Measurements from ENCODE around the gene MYT1. TPM values are rescaled to one million over a fixed set of nuclear protein-coding genes. Genes with fewer than 3 reads are reported as not detected.

The MYT1 gene
- total and polyA plus RNA-seq, 2 experiments from 2014 or later, result 0.39 to 0.50 TPM

DNA sequence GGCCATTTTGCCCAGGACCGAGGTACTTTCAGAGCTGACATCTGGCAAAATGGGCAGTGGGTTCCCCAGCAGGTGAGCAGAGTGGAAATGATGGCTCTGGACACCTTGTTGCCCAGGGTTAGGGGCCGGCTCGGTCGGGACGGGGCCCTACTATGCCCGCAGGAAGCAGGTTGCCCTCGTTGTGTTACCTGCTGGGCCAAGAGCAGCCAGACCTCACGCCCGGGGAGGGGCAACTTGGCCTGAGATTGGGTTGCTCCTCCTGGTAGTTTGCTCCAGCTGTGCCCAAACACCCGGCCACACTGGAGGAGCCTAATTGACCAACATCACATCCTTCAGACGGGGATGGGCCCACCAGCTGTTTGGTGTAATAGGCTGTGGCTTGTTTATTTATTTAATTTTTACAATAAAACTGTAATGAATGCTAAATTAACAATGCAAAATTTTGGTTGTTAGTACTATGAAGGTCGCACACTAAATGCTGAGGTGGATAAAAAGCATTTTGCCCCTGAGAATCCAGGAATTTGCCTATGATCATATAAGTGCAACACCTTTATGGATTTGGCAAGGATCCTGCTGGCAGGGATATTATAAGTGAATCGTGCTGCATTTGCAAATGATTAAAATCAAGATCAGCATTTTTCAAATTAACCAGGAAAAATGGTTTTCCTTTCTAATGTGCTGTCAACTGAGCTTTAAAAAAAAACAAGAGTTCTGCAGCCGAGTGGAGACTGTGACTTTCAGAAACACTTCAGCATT is 64.7 kb downstream of the MYT1 start:
- TF ChIP-seq, protein P1, sequence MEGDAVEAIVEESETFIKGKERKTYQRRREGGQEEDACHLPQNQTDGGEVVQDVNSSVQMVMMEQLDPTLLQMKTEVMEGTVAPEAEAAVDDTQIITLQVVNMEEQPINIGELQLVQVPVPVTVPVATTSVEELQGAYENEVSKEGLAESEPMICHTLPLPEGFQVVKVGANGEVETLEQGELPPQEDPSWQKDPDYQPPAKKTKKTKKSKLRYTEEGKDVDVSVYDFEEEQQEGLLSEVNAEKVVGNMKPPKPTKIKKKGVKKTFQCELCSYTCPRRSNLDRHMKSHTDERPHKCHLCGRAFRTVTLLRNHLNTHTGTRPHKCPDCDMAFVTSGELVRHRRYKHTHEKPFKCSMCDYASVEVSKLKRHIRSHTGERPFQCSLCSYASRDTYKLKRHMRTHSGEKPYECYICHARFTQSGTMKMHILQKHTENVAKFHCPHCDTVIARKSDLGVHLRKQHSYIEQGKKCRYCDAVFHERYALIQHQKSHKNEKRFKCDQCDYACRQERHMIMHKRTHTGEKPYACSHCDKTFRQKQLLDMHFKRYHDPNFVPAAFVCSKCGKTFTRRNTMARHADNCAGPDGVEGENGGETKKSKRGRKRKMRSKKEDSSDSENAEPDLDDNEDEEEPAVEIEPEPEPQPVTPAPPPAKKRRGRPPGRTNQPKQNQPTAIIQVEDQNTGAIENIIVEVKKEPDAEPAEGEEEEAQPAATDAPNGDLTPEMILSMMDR (IDR thresholded peaks at IDR 0.05; ENCODE audit: low read depth, low read length), result no peak
- Histone ChIP-seq H3K9me3 (ENCODE audit: low read depth) (no peaks in the 10 kb centered on the region), H3K4me3 (no peak overlapping the region), H3K27ac (no peak overlapping the region), H3K36me3 (no peaks in the 10 kb centered on the region), H3K27me3 (no peaks in the 10 kb centered on the region), H3K4me1 (ENCODE audit: low read depth) (peaks cover 6% of the 10 kb centered on the region)
- DNase-seq (ENCODE audit: low read depth in 1 of 2, low spot score in 1 of 2), result no peak

DNA sequence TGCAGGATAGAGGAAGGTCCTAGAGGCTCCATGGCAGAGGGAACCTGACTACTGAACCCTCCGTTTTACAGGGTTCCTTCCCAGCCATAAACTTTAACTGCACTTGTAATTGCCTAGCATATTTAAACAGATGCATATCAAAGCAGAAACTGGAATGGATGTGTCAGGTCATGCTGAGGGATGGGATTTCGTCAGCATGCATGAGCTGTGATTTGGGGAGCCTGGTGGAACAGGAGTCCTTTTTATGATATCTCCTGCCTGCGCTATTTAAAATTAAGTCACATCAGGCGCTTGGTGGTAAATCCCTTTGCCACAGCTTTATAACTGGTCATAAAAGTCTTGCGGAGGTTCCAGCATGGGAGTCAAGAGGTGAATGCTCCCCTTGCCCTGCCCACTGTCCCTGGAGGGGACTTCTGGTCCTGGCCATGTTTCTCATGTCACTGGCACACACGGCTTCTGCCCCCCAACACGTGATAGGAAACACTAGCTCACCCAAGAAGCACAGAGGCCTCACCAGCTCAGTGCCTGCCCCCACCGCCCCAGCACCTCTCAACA is 65.3 kb downstream of the MYT1 start:
- no peaks in the 10 kb centered on the region for H3K27me3 ChIP-seq
- H3K4me3 ChIP-seq, result no peak overlapping the region
- no peaks in the 10 kb centered on the region for H3K9me3 ChIP-seq (ENCODE audit: low read depth)
- DNase-seq (ENCODE audit: low read depth in 1 of 2, low spot score in 1 of 2), result no peak
- TF ChIP-seq, protein P1 (IDR thresholded peaks at IDR 0.05; ENCODE audit: low read depth, low read length), result no peak
- H3K4me1 ChIP-seq (ENCODE audit: low read depth), result peaks cover 2% of the 10 kb centered on the region
- H3K36me3 ChIP-seq, result no peaks in the 10 kb centered on the region
- no peak overlapping the region for H3K27ac ChIP-seq

DNA sequence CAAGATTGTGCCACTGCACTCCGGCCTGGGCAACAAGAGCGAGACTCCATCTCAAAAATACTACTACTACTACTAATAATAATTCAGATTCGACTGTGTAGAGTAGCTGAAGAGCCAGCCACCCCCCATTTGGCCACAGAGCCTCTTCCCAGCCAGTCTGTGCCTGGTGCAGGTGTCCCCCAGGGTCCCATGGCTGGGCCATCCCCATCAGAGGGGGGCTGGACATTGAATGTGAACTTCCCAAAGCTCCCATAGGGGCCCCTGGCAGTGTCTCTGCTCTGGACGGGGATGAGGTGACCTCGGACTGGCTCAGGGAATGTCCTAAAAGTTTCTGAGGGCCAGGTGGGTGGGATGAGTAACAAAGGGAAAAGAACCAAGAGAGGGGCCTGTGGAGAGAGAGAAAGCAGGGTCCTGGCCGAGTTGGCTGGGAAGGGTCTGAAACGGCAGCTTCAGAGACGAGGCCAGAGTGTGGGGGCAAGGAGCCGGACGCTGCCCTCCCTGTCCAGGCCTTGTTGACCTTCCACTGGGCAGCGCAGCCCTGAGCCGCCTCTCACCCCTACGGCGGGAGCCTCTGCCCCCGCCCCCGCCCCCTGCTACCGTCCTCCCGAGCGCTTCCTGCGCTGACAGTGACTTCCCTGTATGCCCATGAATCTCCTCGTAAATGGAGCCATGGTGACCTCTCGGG is 66.4 kb downstream of the MYT1 start:
- DNase-seq (ENCODE audit: low read depth in 1 of 2, low spot score in 1 of 2), result no peak
- H3K27me3 ChIP-seq, result no peaks in the 10 kb centered on the region
- TF ChIP-seq, protein P1 (IDR thresholded peaks at IDR 0.05; ENCODE audit: low read depth, low read length), result no peak
- no peak overlapping the region for H3K27ac ChIP-seq
- no peaks in the 10 kb centered on the region for H3K36me3 ChIP-seq
- H3K9me3 ChIP-seq (ENCODE audit: low read depth), result no peaks in the 10 kb centered on the region
- no peaks in the 10 kb centered on the region for H3K4me1 ChIP-seq (ENCODE audit: low read depth)
- H3K4me3 ChIP-seq, result no peak overlapping the region

DNA sequence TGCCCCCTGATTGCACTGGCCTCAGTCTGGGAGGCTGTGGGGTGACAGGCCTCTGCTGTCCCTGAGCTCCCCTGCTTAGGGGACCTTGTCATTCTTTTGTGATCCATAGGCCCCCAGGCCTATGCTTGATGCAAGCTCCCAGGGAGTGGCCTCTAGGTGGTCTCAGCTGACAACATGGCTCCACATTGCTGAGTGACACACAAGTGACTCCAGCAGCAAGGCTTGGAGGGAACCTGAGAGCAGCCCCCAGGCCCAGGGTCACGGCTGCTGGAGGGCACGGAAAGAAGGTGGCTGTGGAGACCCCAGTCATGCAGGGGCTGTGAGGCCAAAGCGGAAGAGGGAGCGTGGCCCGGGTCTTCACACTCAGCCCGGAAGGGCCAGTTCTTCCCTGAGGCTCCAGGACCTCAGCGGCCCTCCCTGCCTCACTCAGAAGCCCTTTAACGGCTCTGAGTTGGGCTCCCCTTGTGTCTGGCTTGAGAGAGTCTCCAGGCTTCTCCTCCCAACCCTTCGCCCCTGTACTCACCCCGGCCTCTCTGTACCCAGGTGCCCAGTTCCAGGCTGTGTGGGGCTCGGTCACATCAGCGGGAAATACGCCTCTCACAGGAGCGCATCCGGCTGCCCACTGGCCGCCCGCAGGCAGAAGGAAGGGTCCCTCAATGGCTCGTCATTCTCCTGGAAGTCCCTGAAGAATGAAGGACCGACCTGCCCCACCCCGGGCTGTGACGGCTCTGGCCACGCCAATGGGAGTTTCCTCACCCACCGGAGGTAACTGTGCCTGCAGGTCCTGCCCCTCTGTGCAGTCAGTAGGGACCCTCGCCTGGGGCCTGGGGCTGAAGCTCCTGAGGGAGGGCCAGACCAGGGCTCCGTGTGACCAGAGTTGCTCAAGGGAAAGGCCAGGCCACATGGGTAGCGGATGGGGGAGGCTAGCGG is 67.6 kb downstream of the MYT1 start:
- no peak overlapping the region for H3K4me3 ChIP-seq
- no peak for DNase-seq (ENCODE audit: low read depth in 1 of 2, low spot score in 1 of 2)
- TF ChIP-seq, protein P1 (IDR thresholded peaks at IDR 0.05; ENCODE audit: low read depth, low read length), result no peak
- no peaks in the 10 kb centered on the region for H3K4me1 ChIP-seq (ENCODE audit: low read depth)
- H3K9me3 ChIP-seq (ENCODE audit: low read depth), result no peaks in the 10 kb centered on the region
- no peak overlapping the region for H3K27ac ChIP-seq
- H3K36me3 ChIP-seq, result no peaks in the 10 kb centered on the region
- H3K27me3 ChIP-seq, result no peaks in the 10 kb centered on the region

DNA sequence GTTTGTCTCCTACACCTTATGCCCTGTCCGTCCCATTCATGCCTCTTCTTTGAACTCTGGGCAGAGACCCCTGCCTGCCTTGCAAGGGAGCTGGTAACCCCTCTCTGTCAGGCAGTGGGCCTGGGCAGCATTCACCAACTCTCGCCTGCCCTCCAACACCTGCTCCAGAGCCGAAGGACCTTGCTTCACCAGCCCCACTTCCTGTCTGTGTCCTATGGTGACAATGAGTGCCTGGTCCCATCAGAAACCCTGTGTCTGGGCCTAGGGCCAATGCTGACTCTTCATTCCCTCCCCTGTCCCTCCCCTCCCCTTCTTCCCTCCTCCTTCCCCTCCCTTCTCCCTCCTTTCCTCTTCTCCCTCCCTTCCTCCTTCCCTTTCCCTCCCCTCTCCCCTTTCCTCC is 68.5 kb downstream of the MYT1 start:
- TF ChIP-seq, protein P1 (IDR thresholded peaks at IDR 0.05; ENCODE audit: low read depth, low read length), result no peak
- H3K36me3 ChIP-seq, result no peaks in the 10 kb centered on the region
- no peaks in the 10 kb centered on the region for H3K4me1 ChIP-seq (ENCODE audit: low read depth)
- H3K4me3 ChIP-seq, result no peak overlapping the region
- H3K27ac ChIP-seq, result no peak overlapping the region
- no peaks in the 10 kb centered on the region for H3K27me3 ChIP-seq
- DNase-seq (ENCODE audit: low read depth in 1 of 2, low spot score in 1 of 2), result no peak
- H3K9me3 ChIP-seq (ENCODE audit: low read depth), result no peaks in the 10 kb centered on the region
